GM12865 (cell line): Measurements from ENCODE around the gene DUOXA2.
A peak's percentile ranks its signal among the peaks of the same experiment; 100 is the strongest.
"Not testable (repeated sequence)": the region's sequence is repeated elsewhere in the genome, so short reads cannot be mapped to it uniquely, and the experiment has no call there.

Experiments
- DNase-seq: peaks from one replicate; pipeline ENCODE4 v3.0.0; 2010; ENCODE audit warnings: low read depth
- H3K4me3 ChIP-seq: 2 replicates; pipeline ENCODE4 v1.5.1; 2011; ENCODE audit warnings: mild to moderate bottlenecking, low read depth, low read length, control low read depth
- CTCF ChIP-seq: IDR thresholded peaks from 2 replicates; pipeline ENCODE4 v1.5.1; 2011; ENCODE audit warnings: low read length, control low read depth, low read depth, inconsistent platforms; ENCODE audit not compliant: insufficient read depth; ENCODE audit errors: missing control alignments

The DUOXA2 gene

GRCh38 chr15:45101749-45102148 lies 12.4 kb upstream of the DUOXA2 start:
- no peak for DNase-seq
- no peak overlapping the region for H3K4me3 ChIP-seq
- no peak for TF ChIP-seq CTCF

- no peak for TF ChIP-seq CTCF
- H3K4me3 ChIP-seq, result no peak overlapping the region
- no peak for DNase-seq
Measured at GRCh38 chr15:45102226-45102625, 11.9 kb upstream of the DUOXA2 start.

GRCh38 chr15:45104170-45104569 lies 10.0 kb upstream of the DUOXA2 start:
- DNase-seq, result not testable (repeated sequence)

GRCh38 chr15:45105586-45105985 lies 8.5 kb upstream of the DUOXA2 start:
- TF ChIP-seq CTCF, result no peak
- DNase-seq, result no peak
- no peak overlapping the region for H3K4me3 ChIP-seq

More at GRCh38 chr15:45104170-45104569, 10.0 kb upstream of the DUOXA2 start:
- H3K4me3 ChIP-seq, result not testable (repeated sequence)

GRCh38 chr15:45106002-45106790 lies 7.9 kb upstream of the DUOXA2 start:
- H3K4me3 ChIP-seq, result no peak overlapping the region
- no peak for TF ChIP-seq CTCF
- no peak for DNase-seq

GRCh38 chr15:45107941-45108630 lies 6.0 kb upstream of the DUOXA2 start:
- DNase-seq, result no peak
- no peak overlapping the region for H3K4me3 ChIP-seq
- TF ChIP-seq CTCF, result no peak

- H3K4me3 ChIP-seq, result no peak overlapping the region
- no peak for DNase-seq
- TF ChIP-seq CTCF, result peak; percentile 2
Measured at GRCh38 chr15:45110256-45110820, 3.8 kb upstream of the DUOXA2 start.
